Endothelial cell (in vitro differentiated cells): ENCODE measurements around the gene IL20RA. TPM values are rescaled to one million over a fixed set of nuclear protein-coding genes. Genes with fewer than 3 reads are reported as not detected.

ENCODE experiments used
- DNase-seq: peaks from one replicate; pipeline ENCODE4 v3.0.0; 2021; ENCODE audit warnings: low spot score
- H3K27ac Mint-ChIP-seq: one replicate; pipeline ENCODE4 v1.8.0; 2021; ENCODE audit warnings: mixed read lengths, inconsistent platforms; ENCODE audit not compliant: unreplicated experiment
- H3K27me3 Mint-ChIP-seq: one replicate; pipeline ENCODE4 v1.8.0; 2021; ENCODE audit warnings: mild to moderate bottlenecking, moderate library complexity, mixed read lengths, inconsistent platforms; ENCODE audit not compliant: unreplicated experiment
- H3K36me3 Mint-ChIP-seq: one replicate; pipeline ENCODE4 v1.8.0; 2021; ENCODE audit warnings: mild to moderate bottlenecking, low read depth, mixed read lengths, inconsistent platforms; ENCODE audit not compliant: unreplicated experiment
- H3K4me1 Mint-ChIP-seq: one replicate; pipeline ENCODE4 v1.8.0; 2021; ENCODE audit warnings: mild to moderate bottlenecking, mixed read lengths, inconsistent platforms; ENCODE audit not compliant: unreplicated experiment
- H3K4me3 Mint-ChIP-seq: one replicate; pipeline ENCODE4 v1.8.0; 2021; ENCODE audit warnings: mild to moderate bottlenecking, mixed read lengths, inconsistent platforms; ENCODE audit not compliant: unreplicated experiment
- H3K9me3 Mint-ChIP-seq: one replicate; pipeline ENCODE4 v1.8.0; 2021; ENCODE audit warnings: mixed read lengths, inconsistent platforms; ENCODE audit not compliant: unreplicated experiment
- total RNA-seq: library from RNA; stranded (reverse); fragmentation: NEBNext Ultra II Directional; extraction: Animal tissue kit (Norgen Biotek cat#: 25700); gene quantifications from one replicate; pipeline ENCODE4 v1.2.1, GENCODE V29; 2021; ENCODE audit not compliant: unreplicated experiment
- TF ChIP-seq, protein P1 (sequence below): fragments of 200-600 bp; sonication (generic); IDR thresholded peaks from one replicate; pipeline ENCODE4 v1.5.0; 2021; ENCODE audit warnings: antibody characterized with exemption; ENCODE audit not compliant: unreplicated experiment

Gene IL20RA
- total RNA-seq, 1 donor from 2014 or later: 0.10 TPM

- TF ChIP-seq, protein P1, sequence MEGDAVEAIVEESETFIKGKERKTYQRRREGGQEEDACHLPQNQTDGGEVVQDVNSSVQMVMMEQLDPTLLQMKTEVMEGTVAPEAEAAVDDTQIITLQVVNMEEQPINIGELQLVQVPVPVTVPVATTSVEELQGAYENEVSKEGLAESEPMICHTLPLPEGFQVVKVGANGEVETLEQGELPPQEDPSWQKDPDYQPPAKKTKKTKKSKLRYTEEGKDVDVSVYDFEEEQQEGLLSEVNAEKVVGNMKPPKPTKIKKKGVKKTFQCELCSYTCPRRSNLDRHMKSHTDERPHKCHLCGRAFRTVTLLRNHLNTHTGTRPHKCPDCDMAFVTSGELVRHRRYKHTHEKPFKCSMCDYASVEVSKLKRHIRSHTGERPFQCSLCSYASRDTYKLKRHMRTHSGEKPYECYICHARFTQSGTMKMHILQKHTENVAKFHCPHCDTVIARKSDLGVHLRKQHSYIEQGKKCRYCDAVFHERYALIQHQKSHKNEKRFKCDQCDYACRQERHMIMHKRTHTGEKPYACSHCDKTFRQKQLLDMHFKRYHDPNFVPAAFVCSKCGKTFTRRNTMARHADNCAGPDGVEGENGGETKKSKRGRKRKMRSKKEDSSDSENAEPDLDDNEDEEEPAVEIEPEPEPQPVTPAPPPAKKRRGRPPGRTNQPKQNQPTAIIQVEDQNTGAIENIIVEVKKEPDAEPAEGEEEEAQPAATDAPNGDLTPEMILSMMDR: no peak
- no peaks in the 10 kb centered on the region for H3K9me3 Mint-ChIP-seq
Measured at GRCh38 chr6:136971609-136972008, 73.2 kb downstream of the IL20RA start.

DNA sequence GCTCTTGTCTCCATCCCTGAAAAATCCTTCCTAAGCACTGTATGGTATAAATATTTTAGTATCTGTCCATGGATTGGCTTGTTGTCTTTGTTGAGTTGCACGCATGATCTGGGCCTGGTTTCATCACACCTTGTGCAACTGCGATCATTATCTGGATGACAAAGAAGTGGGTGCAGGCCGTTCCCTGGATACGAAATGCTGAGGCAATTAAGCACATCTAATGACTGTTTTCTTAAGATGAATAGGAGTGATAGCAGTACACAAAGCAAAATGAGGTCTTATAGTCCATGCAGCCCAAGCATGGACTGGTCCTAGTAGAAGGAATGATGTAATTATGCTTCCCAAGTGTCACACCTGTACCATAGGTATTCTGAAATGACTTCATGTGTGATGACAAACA lies 74.8 kb downstream of the IL20RA start:
- TF ChIP-seq, protein P1: no peak
- Mint-ChIP-seq H3K36me3 (no peaks in the 10 kb centered on the region), H3K27ac (no peak overlapping the region), H3K9me3 (no peaks in the 10 kb centered on the region), H3K4me1 (peaks cover 1% of the 10 kb centered on the region), H3K4me3 (no peak overlapping the region), H3K27me3 (no peaks in the 10 kb centered on the region)
- DNase-seq: no peak

More at GRCh38 chr6:136971609-136972008, 73.2 kb downstream of the IL20RA start:
- Mint-ChIP-seq H3K27me3 (no peaks in the 10 kb centered on the region), H3K4me1 (no peaks in the 10 kb centered on the region), H3K4me3 (no peak overlapping the region), H3K36me3 (no peaks in the 10 kb centered on the region), H3K27ac (no peak overlapping the region)
- no peak for DNase-seq

DNA sequence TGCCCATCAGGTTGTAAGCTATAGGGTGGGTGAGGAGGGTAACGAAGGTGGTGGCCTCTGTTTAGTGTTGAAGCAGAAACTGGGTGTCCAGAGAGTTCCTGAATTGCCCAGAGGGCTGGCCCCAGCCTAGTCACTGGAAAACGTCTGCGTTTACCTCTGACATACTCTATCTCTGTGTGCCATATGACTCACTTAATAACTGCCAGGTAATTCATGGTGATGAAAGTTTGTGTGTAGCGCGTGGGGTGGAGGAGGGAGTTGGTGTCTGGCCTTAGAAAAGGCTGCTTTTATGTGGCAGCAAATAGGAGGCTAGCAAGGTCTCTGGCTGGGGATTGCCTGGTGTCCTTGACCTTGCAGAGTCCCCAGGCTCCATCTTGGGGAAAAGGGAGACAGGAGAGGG lies 75.3 kb downstream of the IL20RA start:
- DNase-seq: no peak
- Mint-ChIP-seq H3K4me3 (no peak overlapping the region), H3K4me1 (peaks cover 3% of the 10 kb centered on the region), H3K27me3 (no peaks in the 10 kb centered on the region), H3K36me3 (no peaks in the 10 kb centered on the region), H3K27ac (no peak overlapping the region), H3K9me3 (no peaks in the 10 kb centered on the region)
- TF ChIP-seq, protein P1: no peak

GRCh38 chr6:136968837-136969236 lies 75.9 kb downstream of the IL20RA start:
- Mint-ChIP-seq H3K27ac (no peak overlapping the region), H3K4me1 (peaks cover 9% of the 10 kb centered on the region), H3K9me3 (no peaks in the 10 kb centered on the region)

More at GRCh38 chr6:136968837-136969236, 75.9 kb downstream of the IL20RA start:
- Mint-ChIP-seq H3K27me3 (no peaks in the 10 kb centered on the region), H3K4me3 (no peak overlapping the region), H3K36me3 (no peaks in the 10 kb centered on the region)
- DNase-seq: no peak
- TF ChIP-seq, protein P1: no peak
